Suprapubic skin (tissue), 4 donors: ENCODE data around the gene FCER1G. TPM values are rescaled to one million over a fixed set of nuclear protein-coding genes. Genes with fewer than 3 reads are reported as not detected.

Source experiments
- DNase-seq, 2 donors: peaks; one replicate each; pipeline ENCODE4 v3.0.0-alpha.2; 2019; ENCODE audit warnings: low spot score in 2 of 2
- H3K27ac ChIP-seq: fragments of 200-600 bp; sonication (generic); one replicate; pipeline ENCODE4 v1.5.1; 2019
- H3K27me3 ChIP-seq: fragments of 200-600 bp; sonication (generic); one replicate; pipeline ENCODE4 v1.5.1; 2019
- H3K36me3 ChIP-seq: fragments of 200-600 bp; sonication (generic); one replicate; pipeline ENCODE4 v1.5.1; 2019
- H3K4me1 ChIP-seq: fragments of 200-600 bp; sonication (generic); one replicate; pipeline ENCODE4 v1.5.1; 2019
- H3K4me3 ChIP-seq: fragments of 200-600 bp; sonication (generic); one replicate; pipeline ENCODE4 v1.5.1; 2019; ENCODE audit warnings: mild to moderate bottlenecking
- H3K9me3 ChIP-seq: fragments of 200-600 bp; sonication (generic); one replicate; pipeline ENCODE4 v1.5.1; 2019
- CTCF ChIP-seq, 2 donors: fragments of 200-600 bp in 1 of 2; fragments of 450-650 bp in 1 of 2; sonication (generic) in 1 of 2; IDR thresholded peaks; one replicate each; pipeline ENCODE4 v1.5.1; 2016 to 2019; ENCODE audit warnings: antibody characterized with exemption in 2 of 2, mild to moderate bottlenecking in 1 of 2, moderate library complexity in 1 of 2
- EP300 ChIP-seq: sonication (generic); formaldehyde crosslinking; IDR thresholded peaks from one replicate; pipeline ENCODE4 v1.6.1; 2017; ENCODE audit warnings: antibody characterized with exemption
- POLR2A ChIP-seq, 2 donors: fragments of 450-650 bp; IDR thresholded peaks; one replicate each; pipeline ENCODE4 v1.6.1; 2017; ENCODE audit warnings: antibody characterized with exemption in 2 of 2, mild to moderate bottlenecking in 2 of 2, moderate library complexity in 2 of 2
- POLR2AphosphoS5 ChIP-seq, 3 donors: sonication (generic); formaldehyde crosslinking; IDR thresholded peaks; one replicate each; pipeline ENCODE4 v1.6.1; 2017; ENCODE audit warnings: antibody characterized with exemption in 3 of 3
- WGBS: methylation state at CpG from one replicate; pipeline ENCODE4 v1.1.5; 2018; 5-methylcytosine and 5-hydroxymethylcytosine counted together
- total RNA-seq, 4 donors: library from RNA; depleted of rRNA; stranded (reverse); fragments of >200 nt; gene quantifications; one replicate each; pipeline ENCODE4 v1.1.0, GENCODE V29; 2016

The FCER1G gene
- total RNA-seq, 4 donors from 2014 or later = 2.3 to 12.6 (median 4.6) TPM; not detected in 1

GRCh38 chr1:161175771-161176453 lies 39.2 kb upstream of the FCER1G start:
- Histone ChIP-seq H3K27me3 (no peaks in the 10 kb centered on the region), H3K9me3 (no peaks in the 10 kb centered on the region), H3K4me1 (peaks cover 51% of the 10 kb centered on the region), H3K36me3 (peaks cover 47% of the 10 kb centered on the region), H3K4me3 (peak overlapping the region; percentile 71), H3K27ac (no peak overlapping the region)
- DNase-seq = no peak
- WGBS = 83% methylated on average over 10 of the region's 10 CpGs
- TF ChIP-seq POLR2A (IDR thresholded peaks at IDR 0.05) (no peak), POLR2AphosphoS5 (IDR thresholded peaks at IDR 0.05) (no peak), CTCF (IDR thresholded peaks at IDR 0.05) (no peak), EP300 (no peak)

- H3K36me3 ChIP-seq = peaks cover 41% of the 10 kb centered on the region
- peak overlapping the region; percentile 71 for H3K4me3 ChIP-seq
- WGBS = 10% methylated on average over 17 of the region's 17 CpGs
- no peaks in the 10 kb centered on the region for H3K27me3 ChIP-seq
- peak overlapping the region; percentile 86 for H3K27ac ChIP-seq
- peaks cover 51% of the 10 kb centered on the region for H3K4me1 ChIP-seq
- H3K9me3 ChIP-seq = no peaks in the 10 kb centered on the region
- TF ChIP-seq CTCF (IDR thresholded peaks at IDR 0.05) (no peak), POLR2AphosphoS5 (IDR thresholded peaks at IDR 0.05) (no peak), POLR2A (IDR thresholded peaks at IDR 0.05) (no peak), EP300 (no peak)
- no peak for DNase-seq
Measured at GRCh38 chr1:161176468-161177111, 38.5 kb upstream of the FCER1G start.

GRCh38 chr1:161177112-161177935 lies 37.8 kb upstream of the FCER1G start, which contains the start of gene B4GALT3:
TSS of gene B4GALT3 (minus strand) at chr1:161177507. CDS start at chr1:161176060, 1,447 bp downstream.
- Histone ChIP-seq H3K27ac (peak within 1 kb of the TSS; percentile 86), H3K36me3 (peaks cover 33% of the 10 kb centered on the region), H3K27me3 (no peaks in the 10 kb centered on the region), H3K9me3 (no peaks in the 10 kb centered on the region), H3K4me1 (peaks cover 52% of the 10 kb centered on the region), H3K4me3 (peak within 1 kb of the TSS; percentile 71)
- TF ChIP-seq CTCF (IDR thresholded peaks at IDR 0.05) = no peak
- peak in 1 of 2 donors; percentile 81 for TF ChIP-seq POLR2A (IDR thresholded peaks at IDR 0.05)
- TF ChIP-seq POLR2AphosphoS5 (IDR thresholded peaks at IDR 0.05) = peak in 2 of 3 donors; percentile 46 to 69
- no peak for TF ChIP-seq EP300
- 6% methylated on average over 28 of the region's 50 CpGs for WGBS
- DNase-seq = peak; percentile 94

- H3K27ac ChIP-seq = peak overlapping the region; percentile 86
- H3K4me3 ChIP-seq = peak overlapping the region; percentile 71
- DNase-seq = no peak
- WGBS = 58% methylated on average over 9 of the region's 9 CpGs
- H3K4me1 ChIP-seq = peaks cover 52% of the 10 kb centered on the region
- no peaks in the 10 kb centered on the region for H3K27me3 ChIP-seq
- peaks cover 28% of the 10 kb centered on the region for H3K36me3 ChIP-seq
- TF ChIP-seq POLR2A (IDR thresholded peaks at IDR 0.05) (no peak), POLR2AphosphoS5 (IDR thresholded peaks at IDR 0.05) (no peak), EP300 (no peak)
- H3K9me3 ChIP-seq = no peaks in the 10 kb centered on the region
Measured at GRCh38 chr1:161177936-161178244, 37.2 kb upstream of the FCER1G start.

GRCh38 chr1:161179698-161180097 lies 35.4 kb upstream of the FCER1G start:
- H3K27ac ChIP-seq = no peak overlapping the region
- WGBS = 65% methylated on average over 3 of the region's 3 CpGs
- peaks cover 52% of the 10 kb centered on the region for H3K4me1 ChIP-seq

More at GRCh38 chr1:161179698-161180097, 35.4 kb upstream of the FCER1G start:
- DNase-seq = no peak
- H3K4me3 ChIP-seq = no peak overlapping the region
- H3K9me3 ChIP-seq = no peaks in the 10 kb centered on the region
- no peaks in the 10 kb centered on the region for H3K27me3 ChIP-seq
- H3K36me3 ChIP-seq = peaks cover 12% of the 10 kb centered on the region
- no peak for TF ChIP-seq POLR2AphosphoS5 (IDR thresholded peaks at IDR 0.05)
- TF ChIP-seq POLR2A (IDR thresholded peaks at IDR 0.05) = no peak
- no peak for TF ChIP-seq EP300
- TF ChIP-seq CTCF (IDR thresholded peaks at IDR 0.05) = no peak
